HEK293 (cell line): ENCODE results near the gene OR4F15.

ENCODE experiments used
- CTCF ChIP-seq: fragments of 450-650 bp; formaldehyde crosslinking; IDR thresholded peaks from 2 replicates; pipeline ENCODE4 v1.5.1; 2016; ENCODE audit warnings: missing biosample characterization, missing genetic modification characterization
- HOXC10 ChIP-seq: sonication (generic); formaldehyde crosslinking; IDR thresholded peaks from 2 replicates; pipeline ENCODE4 v1.8.1; 2023; ENCODE audit warnings: mild to moderate bottlenecking, missing genetic modification reagents
- PRDM6 ChIP-seq: fragments of 450-650 bp; formaldehyde crosslinking; IDR thresholded peaks from 2 replicates; pipeline ENCODE4 v1.5.1; 2017; ENCODE audit warnings: missing biosample characterization, missing genetic modification characterization
- SP2 ChIP-seq: fragments of 450-650 bp; formaldehyde crosslinking; IDR thresholded peaks from 2 replicates; pipeline ENCODE4 v1.5.1; 2016; ENCODE audit warnings: missing biosample characterization, missing genetic modification characterization
- ZNF426 ChIP-seq: fragments of 450-650 bp; formaldehyde crosslinking; IDR thresholded peaks from 2 replicates; pipeline ENCODE4 v1.5.1; 2017; ENCODE audit warnings: missing biosample characterization, missing genetic modification characterization, mild to moderate bottlenecking, inconsistent platforms, moderate library complexity
- ZNF792 ChIP-seq: fragments of 450-650 bp; formaldehyde crosslinking; IDR thresholded peaks from 2 replicates; pipeline ENCODE4 v1.5.1; 2016; ENCODE audit warnings: missing biosample characterization, missing genetic modification characterization

- no peak for TF ChIP-seq CTCF (tag by site-specific recombination)
- no peak for TF ChIP-seq SP2 (tag by site-specific recombination)
- no peak for TF ChIP-seq PRDM6 (tag by site-specific recombination)
- TF ChIP-seq ZNF792 = no peak
- no peak for TF ChIP-seq ZNF426 (tag by site-specific recombination)
- TF ChIP-seq HOXC10 (CRISPR knock-in tag) = no peak
Measured at GRCh38 chr15:101784644-101785043, 27.4 kb upstream of the OR4F15 start.
